Astrocyte (in vitro differentiated cells and primary cell): ENCODE measurements around the gene ITPRID1. TPM values are rescaled to one million over a fixed set of nuclear protein-coding genes. Genes with fewer than 3 reads are reported as not detected.

ENCODE experiments used
- DNase-seq: peaks from one replicate; pipeline ENCODE4 v3.0.0-alpha.2; 2010; ENCODE audit warnings: low read depth
- FAIRE-seq: peaks from 2 replicates; lab custom pipeline; 2011; peaks lifted over from hg19 to GRCh38; lab: Jason Lieb, UNC
- H2AFZ ChIP-seq: 2 replicates; pipeline ENCODE4 v1.6.0; 2012; ENCODE audit warnings: low read depth, low read length, inconsistent platforms
- H3K27ac ChIP-seq: 2 replicates; pipeline ENCODE4 v1.5.1; 2011; ENCODE audit warnings: low read depth, low read length, inconsistent platforms
- H3K27me3 ChIP-seq: 2 replicates; pipeline ENCODE4 v1.6.0; 2011; ENCODE audit warnings: low read length, inconsistent platforms; ENCODE audit not compliant: insufficient read depth
- H3K36me3 ChIP-seq: 2 replicates; pipeline ENCODE4 v1.5.1; 2011; ENCODE audit warnings: low read length, inconsistent platforms; ENCODE audit not compliant: insufficient read depth
- H3K4me1 ChIP-seq: 2 replicates; pipeline ENCODE4 v1.5.1; 2011; ENCODE audit warnings: low read length, inconsistent platforms; ENCODE audit not compliant: insufficient read depth
- H3K4me2 ChIP-seq: 2 replicates; pipeline ENCODE4 v1.6.0; 2012; ENCODE audit warnings: low read length, inconsistent platforms
- H3K4me3 ChIP-seq: 2 replicates; pipeline ENCODE4 v1.5.1; 2011; ENCODE audit warnings: low read depth, mild to moderate bottlenecking, low read length, inconsistent platforms; ENCODE audit not compliant: insufficient read depth
- H3K79me2 ChIP-seq: 2 replicates; pipeline ENCODE4 v1.6.0; 2012; ENCODE audit warnings: mild to moderate bottlenecking, low read length, inconsistent platforms; ENCODE audit not compliant: insufficient read depth
- H3K9ac ChIP-seq: 2 replicates; pipeline ENCODE4 v1.6.0; 2012; ENCODE audit warnings: mild to moderate bottlenecking, low read length, inconsistent platforms
- H3K9me3 ChIP-seq: 2 replicates; pipeline ENCODE4 v1.5.1; 2012; ENCODE audit warnings: low read depth, mild to moderate bottlenecking, low read length, inconsistent platforms; ENCODE audit not compliant: insufficient read depth
- H4K20me1 ChIP-seq: 2 replicates; pipeline ENCODE4 v1.6.0; 2012; ENCODE audit warnings: low read length, inconsistent platforms; ENCODE audit not compliant: insufficient read depth
- H3K27ac Mint-ChIP-seq: one replicate; pipeline ENCODE4 v1.8.0; 2021; ENCODE audit warnings: mild to moderate bottlenecking, mixed read lengths; ENCODE audit not compliant: unreplicated experiment
- H3K27me3 Mint-ChIP-seq: one replicate; pipeline ENCODE4 v1.8.0; 2021; ENCODE audit warnings: low read depth, mixed read lengths; ENCODE audit not compliant: unreplicated experiment
- H3K36me3 Mint-ChIP-seq: one replicate; pipeline ENCODE4 v1.8.0; 2021; ENCODE audit warnings: low read depth, mixed read lengths; ENCODE audit not compliant: unreplicated experiment
- H3K4me1 Mint-ChIP-seq: one replicate; pipeline ENCODE4 v1.8.0; 2021; ENCODE audit warnings: low read depth, mixed read lengths; ENCODE audit not compliant: unreplicated experiment
- H3K4me3 Mint-ChIP-seq: one replicate; pipeline ENCODE4 v1.8.0; 2021; ENCODE audit warnings: mild to moderate bottlenecking, moderate library complexity, mixed read lengths; ENCODE audit not compliant: unreplicated experiment
- H3K9me3 Mint-ChIP-seq: one replicate; pipeline ENCODE4 v1.8.0; 2021; ENCODE audit warnings: mild to moderate bottlenecking, mixed read lengths; ENCODE audit not compliant: unreplicated experiment
- CTCF ChIP-seq: IDR thresholded peaks from 2 replicates; pipeline ENCODE4 v1.5.1; 2011; ENCODE audit warnings: low read depth, mild to moderate bottlenecking, inconsistent platforms, low read length, moderate library complexity; ENCODE audit not compliant: insufficient read depth
- EZH2 ChIP-seq: IDR thresholded peaks from 2 replicates; pipeline ENCODE4 v1.6.1; 2012; ENCODE audit warnings: mild to moderate bottlenecking, low read length, inconsistent platforms; ENCODE audit not compliant: insufficient read depth
- total RNA-seq: library from RNA; stranded (reverse); gene quantifications from 2 replicates; pipeline ENCODE4 v1.2.1, GENCODE V29; 2021

Gene ITPRID1
- total RNA-seq, 1 donor from 2014 or later: not detected

- H3K9ac ChIP-seq: no peak overlapping the region
- no peak overlapping the region for H2AFZ ChIP-seq
- no peak for TF ChIP-seq EZH2
- no peak for TF ChIP-seq CTCF
- H3K9me3 ChIP-seq: no peaks in the 10 kb centered on the region
- FAIRE-seq (no peak), DNase-seq (no peak)
- no peaks in the 10 kb centered on the region for H3K79me2 ChIP-seq
- Mint-ChIP-seq H3K27me3 (peaks cover 4% of the 10 kb centered on the region), H3K4me1 (no peaks in the 10 kb centered on the region), H3K4me3 (no peak overlapping the region), H3K27ac (no peak overlapping the region), H3K36me3 (no peaks in the 10 kb centered on the region), H3K9me3 (no peaks in the 10 kb centered on the region)
- no peaks in the 10 kb centered on the region for H3K4me1 ChIP-seq
- no peaks in the 10 kb centered on the region for H3K27me3 ChIP-seq
- H3K4me2 ChIP-seq: no peak overlapping the region
- no peaks in the 10 kb centered on the region for H4K20me1 ChIP-seq
- no peak overlapping the region for H3K4me3 ChIP-seq
- H3K27ac ChIP-seq: no peak overlapping the region
- no peaks in the 10 kb centered on the region for H3K36me3 ChIP-seq
These were observed 119.6 kb downstream of the ITPRID1 start for GRCh38 chr7:31633467-31633866.

GRCh38 chr7:31633894-31634494 is 120.1 kb downstream of the ITPRID1 start:
- Histone ChIP-seq H3K9me3 (no peaks in the 10 kb centered on the region), H3K27ac (no peak overlapping the region), H3K9ac (no peak overlapping the region), H3K4me2 (no peak overlapping the region), H3K4me1 (no peaks in the 10 kb centered on the region), H2AFZ (no peak overlapping the region), H4K20me1 (no peaks in the 10 kb centered on the region), H3K79me2 (no peaks in the 10 kb centered on the region), H3K36me3 (no peaks in the 10 kb centered on the region), H3K27me3 (no peaks in the 10 kb centered on the region), H3K4me3 (no peak overlapping the region)
- FAIRE-seq: no peak
- H3K9me3 Mint-ChIP-seq: no peaks in the 10 kb centered on the region
- H3K4me3 Mint-ChIP-seq: no peak overlapping the region
- H3K27ac Mint-ChIP-seq: no peak overlapping the region
- peaks cover 4% of the 10 kb centered on the region for H3K27me3 Mint-ChIP-seq
- peak; percentile 32 for DNase-seq
- no peaks in the 10 kb centered on the region for H3K36me3 Mint-ChIP-seq
- TF ChIP-seq EZH2 (no peak), CTCF (peak; percentile 64)
- no peaks in the 10 kb centered on the region for H3K4me1 Mint-ChIP-seq

- DNase-seq (no peak), FAIRE-seq (no peak)
- H4K20me1 ChIP-seq: no peaks in the 10 kb centered on the region
- TF ChIP-seq CTCF (no peak), EZH2 (no peak)
- no peaks in the 10 kb centered on the region for H3K79me2 ChIP-seq
- Mint-ChIP-seq H3K9me3 (peaks cover 3% of the 10 kb centered on the region), H3K27ac (no peak overlapping the region), H3K27me3 (peaks cover 8% of the 10 kb centered on the region), H3K4me3 (no peak overlapping the region), H3K4me1 (no peaks in the 10 kb centered on the region), H3K36me3 (no peaks in the 10 kb centered on the region)
- H3K4me3 ChIP-seq: no peak overlapping the region
- H3K9me3 ChIP-seq: no peaks in the 10 kb centered on the region
- no peak overlapping the region for H3K27ac ChIP-seq
- no peaks in the 10 kb centered on the region for H3K27me3 ChIP-seq
- no peaks in the 10 kb centered on the region for H3K4me1 ChIP-seq
- no peak overlapping the region for H3K4me2 ChIP-seq
- no peak overlapping the region for H2AFZ ChIP-seq
- H3K36me3 ChIP-seq: no peaks in the 10 kb centered on the region
- H3K9ac ChIP-seq: no peak overlapping the region
These were observed 126.5 kb downstream of the ITPRID1 start for GRCh38 chr7:31640381-31640780.
